Superior temporal gyrus (tissue), 1 donor: ENCODE results near the gene ABCC5.
A peak's percentile ranks its signal among the peaks of the same experiment; 100 is the strongest.
"Not testable (repeated sequence)": the region's sequence is repeated elsewhere in the genome, so short reads cannot be mapped to it uniquely, and the experiment has no call there.

Source experiments
- DNase-seq: peaks from one replicate; pipeline ENCODE4 v3.0.0-alpha.2; 2016; ENCODE audit errors: extremely low spot score

Gene ABCC5

DNA sequence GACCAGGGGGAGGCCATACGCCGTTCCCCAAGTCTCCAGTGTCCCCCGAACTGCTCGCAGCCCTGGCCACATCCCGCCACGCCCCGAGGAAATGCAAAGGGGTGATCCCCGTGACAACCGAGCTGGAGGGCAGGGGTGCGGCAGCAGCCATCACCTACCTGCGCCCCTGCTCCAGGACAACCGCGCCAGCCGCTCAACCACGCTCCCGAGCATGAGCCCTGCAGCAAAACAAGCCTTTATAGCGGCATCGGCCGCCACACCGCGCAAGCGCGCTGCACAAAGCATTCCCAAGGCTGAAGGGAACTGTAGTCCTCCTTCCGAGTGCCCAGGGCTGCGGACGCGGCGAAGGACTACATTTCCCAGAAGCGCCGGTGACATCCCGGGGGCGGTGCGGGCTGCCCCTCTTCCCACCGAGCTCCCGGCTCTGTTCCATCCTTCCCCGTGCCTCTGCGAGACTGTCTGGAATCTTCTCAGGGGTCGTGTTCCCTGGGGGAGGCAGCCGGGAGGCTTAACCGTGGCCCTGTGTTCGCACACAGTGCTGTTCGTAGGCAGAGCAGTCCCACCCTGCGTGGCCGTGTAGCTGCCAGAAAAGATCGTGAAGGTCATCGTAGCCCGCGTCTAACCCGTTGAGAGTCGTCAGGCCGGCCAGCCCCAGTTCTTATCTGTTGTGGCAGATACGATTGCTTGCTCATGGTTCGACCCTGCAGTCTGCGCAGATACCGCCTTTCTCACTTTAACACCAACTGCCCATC, at the start of gene ABCC5:
ABCC5 (minus strand) TSS at position 213 of the 752 bp plus-strand sequence. CDS start 3,492 bp downstream, outside the sequence.
- DNase-seq = peak; percentile 97

DNA sequence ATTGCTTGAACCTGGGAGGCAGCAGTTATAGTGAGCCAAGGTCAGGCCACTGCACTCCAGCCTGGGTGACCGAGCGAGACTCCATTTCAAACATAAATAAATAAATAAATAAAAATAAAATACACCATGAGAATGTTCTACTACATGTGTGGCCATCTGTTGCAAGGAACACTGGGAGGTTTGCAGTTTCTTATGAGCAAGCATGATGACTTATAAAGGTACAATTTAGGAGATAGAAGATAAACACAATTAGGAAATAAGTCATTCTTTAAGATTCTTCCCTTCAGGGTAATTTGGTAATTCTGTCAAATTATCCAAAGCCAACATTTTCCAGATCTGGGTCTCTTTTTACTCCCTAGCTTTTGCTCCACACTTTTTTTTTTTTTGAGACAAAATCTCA, 48.5 kb upstream of the ABCC5 start:
- no peak for DNase-seq

DNA sequence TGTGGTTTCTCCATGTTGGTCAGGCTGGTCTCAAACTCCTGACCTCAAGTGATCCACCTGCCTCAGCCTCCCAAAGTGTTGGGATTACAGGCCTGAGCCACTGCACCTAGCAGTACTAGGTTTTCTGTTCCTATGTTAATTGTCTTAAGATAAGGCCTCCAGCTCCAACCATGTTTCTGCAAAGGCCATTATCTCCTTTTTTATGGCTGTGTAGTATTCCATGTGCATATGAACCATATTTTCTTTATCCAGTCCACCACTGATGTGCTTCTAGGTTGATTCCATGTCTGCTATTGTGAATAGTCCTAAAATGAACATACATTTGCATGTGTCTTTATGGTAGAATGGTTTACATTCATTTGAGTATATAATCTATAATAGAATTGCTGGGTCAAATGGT, 45.0 kb upstream of the ABCC5 start:
- DNase-seq = no peak

DNA sequence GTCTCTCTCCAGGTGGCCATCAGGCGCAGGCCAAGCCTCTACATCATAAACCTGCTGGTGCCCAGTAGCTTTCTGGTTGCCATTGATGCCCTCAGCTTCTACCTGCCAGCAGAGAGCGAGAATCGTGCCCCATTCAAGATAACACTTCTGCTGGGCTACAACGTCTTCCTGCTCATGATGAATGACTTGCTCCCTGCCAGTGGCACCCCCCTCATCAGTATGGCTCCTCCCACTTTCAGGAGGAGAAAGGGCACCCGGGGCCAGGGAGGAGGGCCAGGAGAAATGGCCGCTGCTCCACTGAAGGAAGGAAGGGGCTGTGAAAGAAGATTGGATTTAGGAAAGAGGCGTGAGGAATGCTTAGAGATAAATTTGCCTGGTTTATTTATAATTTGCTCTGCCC, 41.7 kb upstream of the ABCC5 start:
- no peak for DNase-seq

DNA sequence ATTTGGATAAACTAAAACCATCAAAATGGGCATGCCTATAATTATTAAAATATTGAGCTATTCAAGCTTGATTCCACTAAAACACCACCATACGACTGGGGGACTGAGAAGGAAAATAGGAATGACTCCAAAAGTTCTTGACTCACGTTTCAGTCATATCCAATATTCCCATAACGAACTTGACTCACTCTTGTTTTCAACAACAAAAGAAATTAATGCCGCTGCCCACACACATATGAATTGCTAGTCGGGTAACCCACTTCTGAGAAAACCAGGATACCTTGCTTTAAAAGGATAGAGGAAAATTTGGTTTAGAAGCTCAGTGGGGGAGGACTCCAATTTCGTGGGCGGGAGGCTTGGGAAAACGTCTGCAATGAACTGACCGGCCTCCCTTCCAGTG, 40.3 kb upstream of the ABCC5 start:
- DNase-seq = no peak

DNA sequence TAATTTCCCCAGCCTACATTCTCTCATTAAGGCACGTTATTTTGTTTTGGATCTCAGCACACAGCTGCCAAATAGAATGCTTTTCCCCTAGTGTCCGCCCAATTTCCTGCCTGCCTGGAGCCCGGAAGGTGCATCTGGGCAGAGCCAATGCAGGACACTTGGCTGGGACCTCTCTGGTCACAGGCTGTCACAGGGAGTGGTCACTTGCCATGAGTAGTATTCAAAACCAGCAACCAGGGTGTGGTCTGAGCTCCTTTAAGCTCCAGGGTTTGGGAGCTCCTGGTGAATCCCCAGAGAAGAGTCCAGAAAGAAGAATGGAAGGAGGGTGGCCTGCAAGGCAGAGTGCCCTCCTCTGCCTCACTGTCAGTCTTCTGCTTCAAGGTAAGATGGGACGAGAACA, 35.1 kb upstream of the ABCC5 start, which contains the start of gene HTR3C:
HTR3C (plus strand) TSS at position 281 of the 400 bp plus-strand sequence; CDS start at position 315, 34 bp downstream.
- no peak for DNase-seq

DNA sequence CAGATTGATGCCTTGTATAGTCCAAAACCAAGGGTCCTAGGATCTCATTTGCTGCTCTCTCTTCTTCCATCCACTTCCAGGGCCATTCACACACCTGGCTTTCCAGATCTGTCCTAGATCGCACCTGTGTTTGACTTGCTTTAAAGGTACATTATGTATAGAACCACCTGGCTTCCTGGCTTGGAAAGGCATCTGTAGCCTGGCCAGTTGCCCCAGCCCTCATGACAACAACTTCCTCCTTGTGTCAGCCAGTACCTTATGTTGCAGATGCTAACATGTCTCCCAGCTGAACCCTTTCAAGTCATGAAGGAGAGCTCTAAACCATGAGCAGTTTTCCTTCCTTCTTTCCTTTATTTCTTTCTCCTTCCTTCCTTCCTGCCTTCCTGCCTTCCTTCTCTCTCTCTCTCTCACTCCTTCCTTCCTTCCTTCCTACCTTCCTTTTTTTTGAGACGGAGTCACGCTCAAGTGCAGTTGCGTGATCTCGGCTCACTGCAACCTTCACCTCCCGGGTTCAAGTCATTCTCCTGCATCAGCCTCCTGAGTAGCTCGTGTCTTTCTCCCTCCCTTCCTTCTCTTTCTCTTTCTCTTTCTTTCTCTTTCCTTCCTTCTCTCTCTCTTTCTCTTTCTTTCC, 32.6 kb upstream of the ABCC5 start:
- no peak for DNase-seq

DNA sequence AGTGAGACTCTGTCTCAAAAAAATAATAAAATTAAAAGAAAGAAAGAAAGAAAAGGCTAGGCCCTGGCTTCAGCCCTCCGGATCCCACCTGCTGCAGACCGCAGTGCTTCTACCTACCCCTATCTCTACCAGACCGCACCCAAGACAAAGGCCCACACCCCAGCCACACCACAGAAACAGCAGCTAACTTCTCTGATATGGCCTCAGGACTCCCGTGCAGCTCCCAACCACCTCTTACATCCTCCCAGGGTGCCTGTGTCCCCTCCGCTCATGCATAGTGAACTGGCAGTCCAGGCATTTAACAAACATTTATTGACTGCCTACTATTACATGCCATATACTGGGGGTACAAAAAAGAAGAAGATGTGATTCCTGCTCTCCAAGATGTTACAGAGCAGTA, 28.3 kb upstream of the ABCC5 start:
- no peak for DNase-seq

DNA sequence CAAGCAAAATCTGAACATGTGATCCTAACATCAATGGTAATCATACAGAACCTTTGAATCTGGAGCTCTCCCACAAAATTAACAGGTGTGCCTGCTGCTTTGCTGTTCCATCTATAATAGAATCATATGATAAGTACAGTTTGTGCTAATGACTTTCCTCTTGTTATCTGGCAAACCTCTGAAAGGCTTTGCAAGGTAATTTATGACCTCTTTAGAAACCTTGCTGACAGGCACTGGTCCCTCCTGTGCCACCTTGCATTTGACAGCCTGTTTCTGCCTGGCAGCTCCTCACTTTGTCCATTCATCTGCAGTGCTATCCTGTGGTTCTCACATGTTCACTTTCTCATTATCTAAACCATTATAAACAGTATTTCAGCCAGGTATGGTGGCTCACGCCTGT, 24.9 kb upstream of the ABCC5 start:
- no peak for DNase-seq

DNA sequence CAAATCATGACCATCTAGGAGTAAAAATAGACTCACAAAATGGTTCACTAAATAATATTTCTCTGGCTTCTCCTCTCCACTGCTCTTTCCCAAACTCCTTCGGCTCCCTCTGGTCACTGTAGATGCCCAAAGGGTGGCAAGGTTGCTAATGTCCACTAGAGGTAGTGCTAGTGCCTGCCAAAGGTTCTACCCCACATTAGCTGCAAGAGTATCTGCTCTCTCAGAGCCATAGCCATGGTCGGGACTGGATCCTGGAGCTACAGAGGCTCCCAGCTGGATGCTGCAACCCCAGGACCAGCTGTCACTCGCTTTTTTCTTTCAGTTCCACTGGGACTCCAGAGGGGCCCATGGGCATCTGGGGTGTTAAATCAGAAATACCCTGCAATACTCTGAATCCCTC, 22.3 kb upstream of the ABCC5 start:
- no peak for DNase-seq

DNA sequence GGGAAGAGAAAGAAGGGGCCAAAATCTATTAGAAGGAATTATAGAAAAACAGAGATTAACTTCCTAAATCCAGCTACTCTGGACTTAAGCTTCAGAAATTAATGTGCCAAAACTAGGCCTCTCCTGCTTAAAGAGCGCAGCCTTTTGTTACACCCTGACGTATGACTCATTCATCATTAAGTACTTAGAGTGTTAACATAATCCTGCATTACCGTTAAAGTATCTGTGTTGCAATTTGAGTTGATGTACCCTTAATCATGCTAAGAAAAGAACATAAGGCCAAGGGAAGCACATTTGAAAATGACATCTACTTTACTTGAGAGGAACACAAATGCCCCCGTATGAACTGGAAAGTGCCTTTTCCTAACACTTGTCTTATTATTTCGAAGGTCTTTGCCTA, 21.7 kb upstream of the ABCC5 start:
- DNase-seq = no peak

DNA sequence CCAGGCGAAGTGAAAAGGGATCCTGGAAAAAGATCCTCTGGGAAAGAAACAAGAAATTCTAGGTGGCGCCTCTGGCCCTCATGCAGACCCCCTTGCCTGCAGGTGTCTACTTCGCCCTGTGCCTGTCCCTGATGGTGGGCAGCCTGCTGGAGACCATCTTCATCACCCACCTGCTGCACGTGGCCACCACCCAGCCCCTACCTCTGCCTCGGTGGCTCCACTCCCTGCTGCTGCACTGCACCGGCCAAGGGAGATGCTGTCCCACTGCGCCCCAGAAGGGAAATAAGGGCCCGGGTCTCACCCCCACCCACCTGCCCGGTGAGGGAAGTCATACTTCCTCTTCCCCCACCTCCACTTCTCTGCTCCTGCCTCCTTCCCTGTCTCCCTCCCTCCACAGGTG, 20.6 kb upstream of the ABCC5 start:
- not testable (repeated sequence) for DNase-seq

DNA sequence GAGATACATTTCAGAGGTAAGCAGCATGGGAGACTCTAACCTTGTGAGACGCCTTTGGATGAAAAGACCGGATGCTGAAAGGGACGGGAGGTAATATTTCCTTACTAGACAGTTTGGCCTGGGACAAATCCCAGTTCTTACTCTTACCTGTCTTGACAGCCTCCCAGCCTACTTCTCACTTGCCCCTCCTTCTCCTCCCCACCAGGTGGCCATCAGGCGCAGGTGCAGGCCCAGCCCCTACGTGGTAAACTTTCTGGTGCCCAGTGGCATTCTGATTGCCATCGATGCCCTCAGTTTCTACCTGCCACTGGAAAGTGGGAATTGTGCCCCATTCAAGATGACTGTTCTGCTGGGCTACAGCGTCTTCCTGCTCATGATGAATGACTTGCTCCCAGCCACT, 20.1 kb upstream of the ABCC5 start:
- no peak for DNase-seq

DNA sequence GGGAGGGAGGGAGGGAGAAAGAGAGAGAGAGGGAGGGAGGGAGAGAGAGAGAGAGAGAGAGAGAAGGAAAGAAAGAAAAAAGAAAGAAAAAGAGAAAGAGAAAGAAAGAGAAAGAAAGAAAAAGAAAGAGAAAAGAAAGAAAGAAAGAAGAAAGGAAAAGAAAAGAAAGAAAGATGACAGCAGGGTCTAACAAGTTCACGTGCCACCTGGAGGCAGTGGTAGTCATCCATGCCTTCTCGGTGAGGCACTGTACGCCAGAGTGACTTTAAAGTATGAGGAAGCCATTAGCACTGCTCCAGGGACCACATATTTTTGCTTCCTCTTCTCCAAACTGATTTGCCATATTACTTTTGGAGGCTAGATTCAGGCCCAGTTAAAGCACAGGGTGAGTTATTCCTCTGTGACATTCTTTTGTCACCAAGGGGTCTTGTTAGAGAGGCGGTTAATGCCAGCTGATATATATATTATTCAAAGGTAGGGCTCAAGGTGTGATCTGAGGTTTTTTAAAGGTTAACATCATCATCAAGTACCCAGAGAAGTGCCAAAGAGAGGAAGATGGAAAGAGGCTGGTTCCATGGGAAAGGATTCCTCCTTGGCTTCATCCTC, 13.6 kb upstream of the ABCC5 start, which contains the start of gene HTR3D:
HTR3D (plus strand) TSS at position 556 of the 606 bp plus-strand sequence; CDS start at position 556, 0 bp downstream.
- DNase-seq = no peak

DNA sequence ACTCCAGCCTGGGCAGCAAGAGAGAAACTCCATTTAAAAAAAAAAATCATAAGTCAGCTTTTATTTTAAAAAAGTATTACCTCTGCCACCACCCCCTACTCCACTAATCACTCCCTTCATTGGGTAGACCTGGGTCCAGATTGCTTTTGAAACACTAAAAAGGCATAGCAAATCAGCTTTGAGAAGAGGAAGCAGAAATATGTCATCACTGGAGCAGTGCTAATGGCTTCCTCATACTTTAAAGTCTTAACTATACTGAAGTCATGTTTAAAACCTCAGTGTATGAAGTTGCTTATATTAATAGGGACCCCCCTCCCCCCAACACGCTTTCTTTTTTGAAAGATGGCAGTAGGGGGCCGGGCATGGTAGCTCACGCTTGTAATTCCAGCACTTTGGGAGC, 12.9 kb upstream of the ABCC5 start:
- DNase-seq = no peak

DNA sequence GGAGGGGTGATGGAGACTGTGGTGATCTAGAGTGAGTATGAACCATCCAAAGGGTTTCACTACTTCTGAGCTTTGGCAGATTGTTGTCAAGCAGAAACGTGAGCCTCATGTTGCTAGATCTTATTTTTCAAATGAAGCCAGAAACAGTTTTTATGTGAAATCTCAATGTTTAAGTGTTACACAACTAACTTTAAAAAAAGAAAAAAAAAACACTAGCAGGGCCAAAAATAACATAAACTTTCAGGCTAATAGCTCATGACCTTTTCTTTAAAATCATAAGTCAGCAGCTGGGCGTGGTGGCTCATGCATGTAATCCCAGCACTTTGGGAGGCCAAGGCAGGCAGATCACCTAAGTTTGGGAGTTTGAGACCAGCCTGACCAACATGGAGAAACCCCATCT, 11.8 kb upstream of the ABCC5 start:
- DNase-seq = no peak

DNA sequence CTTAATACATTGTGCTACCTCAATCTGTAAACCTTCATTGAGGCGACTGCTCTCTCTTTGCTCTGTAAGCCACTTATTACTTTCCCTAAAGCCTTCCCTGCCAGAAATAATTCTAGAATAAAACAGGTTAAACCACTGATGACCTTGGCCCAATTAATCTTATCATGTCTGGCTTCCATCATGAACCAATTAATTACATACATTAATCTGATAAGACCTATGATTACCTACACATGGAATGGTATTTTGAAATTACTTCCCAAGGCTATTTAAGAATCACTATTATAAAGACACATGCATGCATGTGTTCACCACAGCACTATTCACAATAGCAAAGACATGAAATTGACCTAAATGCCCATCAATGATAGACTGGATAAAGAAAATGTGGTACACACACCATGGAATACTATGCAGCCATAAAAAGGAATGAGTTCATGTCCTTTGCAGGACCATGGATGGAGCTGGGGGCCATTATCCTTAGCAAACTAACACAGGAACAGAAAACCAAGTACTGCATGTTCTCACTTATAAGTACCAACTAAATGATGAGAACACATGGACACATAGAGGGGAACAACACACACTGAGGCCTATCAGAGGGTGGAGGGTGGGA, 10.7 kb upstream of the ABCC5 start:
- not testable (repeated sequence) for DNase-seq

DNA sequence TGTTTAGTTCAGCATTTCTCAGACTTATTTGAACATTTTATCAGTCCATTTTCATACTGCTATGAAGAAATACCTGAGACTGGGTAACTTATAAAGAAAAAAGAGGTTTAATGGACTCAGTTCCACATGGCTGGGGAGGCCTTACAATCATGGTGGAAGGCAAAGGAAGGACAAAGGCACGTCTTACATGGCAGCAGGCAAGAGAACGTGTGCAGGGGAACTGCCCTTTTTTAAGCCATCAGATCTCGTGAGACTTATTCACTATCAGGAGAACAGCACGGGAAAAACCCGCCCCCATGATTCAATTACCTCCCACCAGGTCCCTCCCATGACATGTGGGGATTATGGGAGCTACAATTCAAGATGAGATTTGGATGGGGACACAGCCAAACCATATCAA, 7.6 kb upstream of the ABCC5 start:
- not testable (repeated sequence) for DNase-seq

DNA sequence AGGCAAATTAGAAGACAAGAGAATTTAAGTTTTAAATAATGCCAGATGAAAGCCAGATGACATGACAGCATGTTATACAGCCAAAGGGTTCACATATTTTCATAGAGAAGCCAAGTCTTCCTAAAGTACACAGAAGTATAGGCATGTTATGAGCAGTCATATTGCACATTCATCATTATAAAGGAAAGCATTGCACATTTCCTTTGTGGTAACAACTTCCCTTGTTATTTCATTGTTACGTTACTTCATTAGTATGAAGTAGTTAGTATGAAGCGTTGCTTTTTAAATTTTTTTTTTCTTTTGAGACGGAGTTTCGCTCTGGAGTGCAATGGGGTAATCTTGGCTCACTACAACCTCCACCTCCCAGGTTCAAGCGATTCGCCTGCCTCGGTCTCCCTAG, 4.6 kb upstream of the ABCC5 start:
- no peak for DNase-seq

DNA sequence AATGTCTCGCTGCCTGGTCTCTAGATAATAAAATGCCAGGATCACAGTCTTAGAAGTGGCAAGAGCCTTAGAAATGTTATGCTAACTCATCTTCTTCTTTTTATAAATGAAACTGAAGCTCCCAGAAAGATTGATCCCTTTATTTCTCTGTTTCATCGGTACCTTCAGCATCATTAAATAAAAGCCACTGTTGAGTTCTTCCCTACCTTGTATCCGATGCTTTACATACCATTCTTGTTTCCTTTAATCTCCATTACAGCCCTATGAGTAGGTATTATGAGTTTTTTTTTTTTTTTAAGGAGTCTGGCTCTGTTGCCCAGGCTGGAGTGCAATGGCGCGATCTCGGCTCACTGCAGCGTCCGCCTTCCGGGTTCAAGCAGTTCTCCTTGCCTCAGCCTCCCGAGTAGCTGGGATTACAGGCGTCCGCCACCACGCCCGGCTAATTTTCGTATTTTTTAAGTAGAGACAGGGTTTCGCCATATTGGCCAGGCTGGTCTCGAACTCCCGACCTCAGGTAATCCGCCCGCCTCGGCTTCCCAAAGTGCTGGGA, 815 bp upstream of the ABCC5 start:
- DNase-seq = no peak

DNA sequence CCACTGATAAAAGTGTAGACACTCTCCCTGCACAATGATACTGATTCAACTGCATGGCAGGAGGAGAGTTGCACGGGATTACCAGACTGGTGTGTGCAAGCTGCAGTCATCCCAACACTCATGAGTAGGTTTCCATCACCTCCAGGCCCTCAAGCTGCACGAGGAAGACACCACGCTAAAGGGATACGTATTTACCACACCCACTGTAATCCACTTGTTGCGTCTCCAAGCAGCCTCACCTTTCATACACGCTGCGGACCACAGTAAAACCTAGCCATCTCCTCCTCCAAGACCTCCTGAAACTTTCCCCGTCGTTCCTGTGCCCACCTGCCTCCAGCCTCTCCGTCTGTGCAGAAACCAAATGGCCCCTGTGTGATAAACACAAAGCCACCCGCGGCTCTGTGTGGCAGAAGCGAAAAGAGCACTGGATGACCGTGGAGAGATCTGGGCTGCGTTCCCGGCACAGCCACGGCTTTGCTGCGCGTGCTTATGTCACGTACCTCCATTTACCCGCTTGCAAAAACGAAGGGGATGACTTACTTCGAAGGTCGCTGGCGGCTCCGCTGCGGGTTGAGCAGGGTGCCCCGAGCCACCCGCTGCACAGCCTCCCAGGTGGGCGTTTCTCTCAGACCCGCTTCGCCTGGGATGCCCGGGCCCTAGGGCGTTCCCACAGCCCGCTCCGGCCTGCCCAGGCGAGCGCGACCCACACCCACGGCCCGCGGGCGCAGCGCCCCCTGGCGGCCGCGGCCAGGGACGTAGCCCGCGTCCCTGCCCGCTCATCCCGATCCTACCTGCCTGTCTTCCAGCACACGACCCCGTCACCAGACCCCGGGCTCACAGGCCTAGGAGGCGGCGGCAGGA, 643 bp downstream of the ABCC5 start:
- peak; percentile 62 for DNase-seq
